K562 (cell line): ENCODE measurements around the gene CD151.

Experiments
- CREB1 ChIP-seq, 2 experiments: sonication (generic) in 1 of 2; formaldehyde crosslinking in 1 of 2; IDR thresholded peaks; 2 replicates each; pipeline versions ENCODE4 v1.6.1 to v1.8.0; 2012 to 2022; ENCODE audit warnings: inconsistent platforms in 1 of 2, mild to moderate bottlenecking in 1 of 2, missing genetic modification reagents in 1 of 2, moderate library complexity in 1 of 2
- NFRKB ChIP-seq: fragments of 450-650 bp; IDR thresholded peaks from 2 replicates; pipeline ENCODE4 v1.6.1; 2016; ENCODE audit warnings: low read depth
- POLR2AphosphoS5 ChIP-seq: IDR thresholded peaks from 2 replicates; pipeline ENCODE4 v1.6.1; 2011; ENCODE audit warnings: mild to moderate bottlenecking, low read depth, low read length, moderate library complexity; ENCODE audit not compliant: control insufficient read depth, insufficient read depth
- RBBP5 ChIP-seq: fragments of 200-600 bp; sonication (generic); IDR thresholded peaks from 2 replicates; pipeline ENCODE4 v1.6.1; 2012; ENCODE audit warnings: borderline replicate concordance, mild to moderate bottlenecking, low read length, control low read depth, inconsistent platforms; ENCODE audit not compliant: insufficient read depth, poor library complexity, severe bottlenecking
- SREBF1 ChIP-seq: fragments of 150-350 bp; IDR thresholded peaks from 2 replicates; pipeline ENCODE4 v1.6.1; 2014; ENCODE audit warnings: antibody characterized with exemption, low read depth, low read length, borderline replicate concordance
- SRF ChIP-seq, 2 experiments: fragments of 250-450, 450-650 bp in 1 of 2; sonication (Bioruptor Pico) in 1 of 2; sonication (generic) in 1 of 2; formaldehyde crosslinking; IDR thresholded peaks; 2 replicates each; pipeline versions ENCODE4 v1.5.0 to v1.5.1; 2020 to 2022; ENCODE audit warnings: mild to moderate bottlenecking in 1 of 2, missing genetic modification reagents in 1 of 2
- TF ChIP-seq, protein P1 (sequence below), 3 experiments: IDR thresholded peaks in 2 of 3; conservative IDR thresholded peaks in 1 of 3; 2 replicates each; pipeline ENCODE4 v1.5.1; 2011 to 2012; ENCODE audit warnings: low read length in 3 of 3, mild to moderate bottlenecking in 3 of 3, control low read depth in 2 of 3, improper control_type of control experiment in 1 of 3, inconsistent platforms in 1 of 3, low read depth in 1 of 3, mixed read lengths in 1 of 3, moderate library complexity in 1 of 3; ENCODE audit not compliant: insufficient read depth in 2 of 3
- TF ChIP-seq, protein P2 (sequence below): sonication (generic); formaldehyde crosslinking; IDR thresholded peaks from 2 replicates; pipeline ENCODE4 v1.8.0; 2022; ENCODE audit warnings: mild to moderate bottlenecking, low read depth, missing genetic modification reagents
- TF ChIP-seq, protein P3 (sequence below): sonication (generic); formaldehyde crosslinking; IDR thresholded peaks from 2 replicates; pipeline ENCODE4 v1.8.1; 2023; ENCODE audit warnings: mild to moderate bottlenecking, missing genetic modification reagents
- TF ChIP-seq, protein P4 (sequence below): fragments of 450-650 bp; IDR thresholded peaks from 2 replicates; pipeline ENCODE4 v1.6.1; 2016; ENCODE audit warnings: borderline replicate concordance
- TF ChIP-seq, protein P5 (sequence below): sonication (generic); formaldehyde crosslinking; IDR thresholded peaks from 2 replicates; pipeline ENCODE4 v1.9.0; 2022; ENCODE audit warnings: mild to moderate bottlenecking, missing genetic modification reagents

DNA sequence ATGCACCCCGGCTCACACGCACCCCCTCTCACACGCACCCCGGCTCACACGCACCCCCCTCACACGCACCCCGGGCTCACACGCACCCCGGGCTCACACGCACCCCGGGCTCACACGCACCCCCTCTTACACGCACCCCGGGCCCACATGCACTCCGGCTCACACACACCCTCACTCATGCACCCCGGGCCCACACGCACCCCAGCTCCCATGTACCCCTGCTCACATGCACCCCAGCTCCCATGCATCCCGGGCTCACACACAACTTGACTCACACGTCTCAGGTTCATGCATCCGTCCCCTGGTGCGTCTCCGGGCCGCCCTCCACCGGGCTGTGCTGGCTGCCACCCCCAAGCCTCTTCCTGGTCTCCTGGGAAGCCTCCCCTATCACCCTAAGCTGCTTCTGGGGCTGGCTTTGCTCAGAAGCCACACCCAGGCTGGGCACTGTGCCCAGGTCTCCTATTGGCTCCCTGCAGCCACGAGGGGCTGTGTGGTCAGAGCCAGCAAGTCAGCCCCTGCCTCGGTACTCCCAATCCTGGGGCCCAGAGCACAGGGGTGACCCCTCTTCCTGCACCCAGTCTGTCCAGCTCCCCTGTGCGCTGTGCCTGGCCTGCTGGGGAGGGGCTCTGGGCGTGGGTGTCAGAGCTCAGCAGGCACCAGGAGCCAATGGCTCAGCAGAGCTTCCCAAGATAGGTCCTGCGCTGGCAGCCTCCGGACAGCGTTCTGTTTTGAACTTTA is 26.8 kb downstream of the CD151 start:
- no peak for TF ChIP-seq RBBP5
- no peak for TF ChIP-seq SREBF1
- TF ChIP-seq, protein P1, sequence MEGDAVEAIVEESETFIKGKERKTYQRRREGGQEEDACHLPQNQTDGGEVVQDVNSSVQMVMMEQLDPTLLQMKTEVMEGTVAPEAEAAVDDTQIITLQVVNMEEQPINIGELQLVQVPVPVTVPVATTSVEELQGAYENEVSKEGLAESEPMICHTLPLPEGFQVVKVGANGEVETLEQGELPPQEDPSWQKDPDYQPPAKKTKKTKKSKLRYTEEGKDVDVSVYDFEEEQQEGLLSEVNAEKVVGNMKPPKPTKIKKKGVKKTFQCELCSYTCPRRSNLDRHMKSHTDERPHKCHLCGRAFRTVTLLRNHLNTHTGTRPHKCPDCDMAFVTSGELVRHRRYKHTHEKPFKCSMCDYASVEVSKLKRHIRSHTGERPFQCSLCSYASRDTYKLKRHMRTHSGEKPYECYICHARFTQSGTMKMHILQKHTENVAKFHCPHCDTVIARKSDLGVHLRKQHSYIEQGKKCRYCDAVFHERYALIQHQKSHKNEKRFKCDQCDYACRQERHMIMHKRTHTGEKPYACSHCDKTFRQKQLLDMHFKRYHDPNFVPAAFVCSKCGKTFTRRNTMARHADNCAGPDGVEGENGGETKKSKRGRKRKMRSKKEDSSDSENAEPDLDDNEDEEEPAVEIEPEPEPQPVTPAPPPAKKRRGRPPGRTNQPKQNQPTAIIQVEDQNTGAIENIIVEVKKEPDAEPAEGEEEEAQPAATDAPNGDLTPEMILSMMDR (IDR thresholded peaks at IDR 0.05 in 2 of 3, conservative IDR thresholded peaks at IDR 0.05 in 1 of 3; ENCODE audit: insufficient read depth in 2 of 3, low read depth in 1 of 3, low read length in 3 of 3) = no peak
- TF ChIP-seq POLR2AphosphoS5 = no peak
- no peak for TF ChIP-seq CREB1 (IDR thresholded peaks at IDR 0.05)
- TF ChIP-seq CREB1 (CRISPR knock-in tag; IDR thresholded peaks at IDR 0.05) = no peak
- TF ChIP-seq, protein P2, sequence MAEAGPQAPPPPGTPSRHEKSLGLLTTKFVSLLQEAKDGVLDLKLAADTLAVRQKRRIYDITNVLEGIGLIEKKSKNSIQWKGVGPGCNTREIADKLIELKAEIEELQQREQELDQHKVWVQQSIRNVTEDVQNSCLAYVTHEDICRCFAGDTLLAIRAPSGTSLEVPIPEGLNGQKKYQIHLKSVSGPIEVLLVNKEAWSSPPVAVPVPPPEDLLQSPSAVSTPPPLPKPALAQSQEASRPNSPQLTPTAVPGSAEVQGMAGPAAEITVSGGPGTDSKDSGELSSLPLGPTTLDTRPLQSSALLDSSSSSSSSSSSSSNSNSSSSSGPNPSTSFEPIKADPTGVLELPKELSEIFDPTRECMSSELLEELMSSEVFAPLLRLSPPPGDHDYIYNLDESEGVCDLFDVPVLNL = no peak
- TF ChIP-seq, protein P3, sequence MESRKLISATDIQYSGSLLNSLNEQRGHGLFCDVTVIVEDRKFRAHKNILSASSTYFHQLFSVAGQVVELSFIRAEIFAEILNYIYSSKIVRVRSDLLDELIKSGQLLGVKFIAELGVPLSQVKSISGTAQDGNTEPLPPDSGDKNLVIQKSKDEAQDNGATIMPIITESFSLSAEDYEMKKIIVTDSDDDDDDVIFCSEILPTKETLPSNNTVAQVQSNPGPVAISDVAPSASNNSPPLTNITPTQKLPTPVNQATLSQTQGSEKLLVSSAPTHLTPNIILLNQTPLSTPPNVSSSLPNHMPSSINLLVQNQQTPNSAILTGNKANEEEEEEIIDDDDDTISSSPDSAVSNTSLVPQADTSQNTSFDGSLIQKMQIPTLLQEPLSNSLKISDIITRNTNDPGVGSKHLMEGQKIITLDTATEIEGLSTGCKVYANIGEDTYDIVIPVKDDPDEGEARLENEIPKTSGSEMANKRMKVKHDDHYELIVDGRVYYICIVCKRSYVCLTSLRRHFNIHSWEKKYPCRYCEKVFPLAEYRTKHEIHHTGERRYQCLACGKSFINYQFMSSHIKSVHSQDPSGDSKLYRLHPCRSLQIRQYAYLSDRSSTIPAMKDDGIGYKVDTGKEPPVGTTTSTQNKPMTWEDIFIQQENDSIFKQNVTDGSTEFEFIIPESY (CRISPR knock-in tag) = no peak
- TF ChIP-seq, protein P4, sequence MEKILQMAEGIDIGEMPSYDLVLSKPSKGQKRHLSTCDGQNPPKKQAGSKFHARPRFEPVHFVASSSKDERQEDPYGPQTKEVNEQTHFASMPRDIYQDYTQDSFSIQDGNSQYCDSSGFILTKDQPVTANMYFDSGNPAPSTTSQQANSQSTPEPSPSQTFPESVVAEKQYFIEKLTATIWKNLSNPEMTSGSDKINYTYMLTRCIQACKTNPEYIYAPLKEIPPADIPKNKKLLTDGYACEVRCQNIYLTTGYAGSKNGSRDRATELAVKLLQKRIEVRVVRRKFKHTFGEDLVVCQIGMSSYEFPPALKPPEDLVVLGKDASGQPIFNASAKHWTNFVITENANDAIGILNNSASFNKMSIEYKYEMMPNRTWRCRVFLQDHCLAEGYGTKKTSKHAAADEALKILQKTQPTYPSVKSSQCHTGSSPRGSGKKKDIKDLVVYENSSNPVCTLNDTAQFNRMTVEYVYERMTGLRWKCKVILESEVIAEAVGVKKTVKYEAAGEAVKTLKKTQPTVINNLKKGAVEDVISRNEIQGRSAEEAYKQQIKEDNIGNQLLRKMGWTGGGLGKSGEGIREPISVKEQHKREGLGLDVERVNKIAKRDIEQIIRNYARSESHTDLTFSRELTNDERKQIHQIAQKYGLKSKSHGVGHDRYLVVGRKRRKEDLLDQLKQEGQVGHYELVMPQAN = no peak
- TF ChIP-seq, protein P5, sequence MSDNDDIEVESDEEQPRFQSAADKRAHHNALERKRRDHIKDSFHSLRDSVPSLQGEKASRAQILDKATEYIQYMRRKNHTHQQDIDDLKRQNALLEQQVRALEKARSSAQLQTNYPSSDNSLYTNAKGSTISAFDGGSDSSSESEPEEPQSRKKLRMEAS (CRISPR knock-in tag) = no peak
- no peak for TF ChIP-seq SRF (CRISPR knock-in tag; IDR thresholded peaks at IDR 0.05)
- TF ChIP-seq NFRKB = no peak
